ENCODE data around the gene NPSR1.
A peak's percentile ranks its signal among the peaks of the same experiment; 100 is the strongest.
"Not testable (repeated sequence)": the region's sequence is repeated elsewhere in the genome, so short reads cannot be mapped to it uniquely, and the experiment has no call there.

The NPSR1 gene

GRCh38 chr7:34835901-34836600 is 178.0 kb downstream of the NPSR1 start:
- DNase-seq (ENCODE audit: low spot score) = no peak

- no peak for DNase-seq (ENCODE audit: low spot score)
Observed at GRCh38 chr7:34837316-34837715, 179.3 kb downstream of the NPSR1 start.

- no peak for DNase-seq (ENCODE audit: low spot score)
Observed at GRCh38 chr7:34837801-34838201, 179.8 kb downstream of the NPSR1 start.

GRCh38 chr7:34838329-34838728 is 180.3 kb downstream of the NPSR1 start:
- no peak for DNase-seq (ENCODE audit: low spot score)

- DNase-seq (ENCODE audit: low spot score) = no peak
Observed at GRCh38 chr7:34839645-34840044, 181.6 kb downstream of the NPSR1 start.

GRCh38 chr7:34840176-34840785 is 182.3 kb downstream of the NPSR1 start:
- no peak for DNase-seq (ENCODE audit: low spot score)

DNA sequence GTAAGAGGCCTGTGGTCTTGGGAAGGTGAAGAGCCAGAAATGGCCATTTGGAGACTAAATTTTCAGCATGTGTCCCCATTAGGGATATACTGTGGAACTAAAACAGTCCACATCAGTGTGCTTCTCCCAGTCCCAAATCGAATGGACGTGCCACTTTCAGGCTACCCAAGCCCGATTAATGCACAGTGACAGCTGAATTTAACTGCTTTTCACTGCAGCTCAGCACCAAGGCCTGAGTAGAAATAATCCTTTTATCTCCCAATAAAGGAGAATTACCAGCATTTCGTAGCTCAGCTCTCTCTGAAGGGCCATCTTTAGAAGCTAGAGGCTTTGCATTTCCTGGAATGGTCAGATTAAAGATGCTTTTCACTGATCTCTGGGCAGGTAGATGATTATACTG is 183.3 kb downstream of the NPSR1 start:
- DNase-seq (ENCODE audit: low spot score) = no peak

GRCh38 chr7:34842782-34843181 is 184.8 kb downstream of the NPSR1 start:
- no peak for DNase-seq (ENCODE audit: low spot score)

GRCh38 chr7:34844406-34844805 is 186.4 kb downstream of the NPSR1 start:
- no peak for DNase-seq (ENCODE audit: low spot score)

- DNase-seq (ENCODE audit: low spot score) = no peak
Observed at GRCh38 chr7:34844936-34845665, 187.1 kb downstream of the NPSR1 start.

- DNase-seq (ENCODE audit: low spot score) = no peak
Observed at GRCh38 chr7:34845666-34846361, 187.8 kb downstream of the NPSR1 start.

DNA sequence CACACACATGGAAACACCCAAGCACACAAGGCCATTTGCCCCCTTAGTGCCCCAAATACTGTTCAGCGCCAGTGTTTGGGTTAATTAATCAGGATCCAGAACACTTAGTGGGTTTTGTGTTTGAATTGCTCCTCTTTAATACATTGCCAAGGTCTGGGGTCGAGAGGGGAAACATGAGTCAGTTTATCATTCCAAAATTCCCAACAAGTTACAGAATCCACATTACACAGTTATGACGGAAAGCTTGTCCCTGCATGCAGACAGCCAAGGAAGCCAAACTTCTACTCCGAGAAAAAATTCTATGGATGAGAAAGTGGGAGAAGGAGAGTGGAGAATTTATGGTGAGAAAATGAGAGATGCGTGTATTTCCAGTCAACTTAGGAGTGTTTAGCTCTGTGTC is 189.0 kb downstream of the NPSR1 start:
- no peak for DNase-seq (ENCODE audit: low spot score)

- no peak for DNase-seq (ENCODE audit: low spot score)
Observed at GRCh38 chr7:34848670-34849069, 190.7 kb downstream of the NPSR1 start.

GRCh38 chr7:34849163-34849960 is 191.3 kb downstream of the NPSR1 start:
- no peak for DNase-seq (ENCODE audit: low spot score)

GRCh38 chr7:34849986-34850385 is 192.0 kb downstream of the NPSR1 start:
- DNase-seq (ENCODE audit: low spot score) = no peak

DNA sequence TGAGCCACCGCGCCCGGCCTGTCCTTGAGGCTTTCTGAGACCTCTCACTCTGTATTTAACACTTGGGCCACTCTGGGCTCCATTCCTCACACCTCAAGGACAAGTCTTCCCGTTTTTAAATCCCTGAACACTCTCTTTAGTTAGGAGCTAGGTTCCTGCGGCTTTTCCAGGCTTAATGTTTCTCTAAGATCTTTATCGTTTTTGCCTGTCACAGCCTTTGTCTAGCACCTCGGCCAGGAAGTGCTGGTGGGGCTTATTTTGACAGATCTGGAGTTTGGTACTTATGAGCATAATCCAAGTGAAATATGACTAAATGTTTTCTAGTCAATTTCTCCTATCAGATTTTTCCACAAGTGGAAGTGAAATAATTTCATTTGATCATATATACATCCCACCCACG is 192.7 kb downstream of the NPSR1 start:
- no peak for DNase-seq (ENCODE audit: low spot score)

DNA sequence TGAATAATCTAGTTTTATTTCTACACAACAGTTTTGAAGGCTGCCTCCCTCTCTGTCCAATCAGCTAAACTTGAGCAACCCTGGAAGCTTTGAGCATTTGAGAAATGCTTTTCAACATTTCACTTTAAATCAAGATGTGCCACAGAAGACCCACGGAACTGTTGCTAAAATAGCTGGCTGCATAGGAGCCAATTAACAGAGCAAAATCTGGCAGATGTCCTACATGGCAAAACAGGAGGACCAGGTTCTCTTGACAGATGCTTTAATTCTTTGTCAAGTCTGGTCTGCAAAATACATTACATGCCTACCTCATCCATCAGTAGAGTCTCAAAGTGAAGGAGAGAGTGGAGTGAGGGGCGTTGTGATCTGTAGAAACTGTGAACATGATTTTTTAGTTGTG is 193.4 kb downstream of the NPSR1 start:
- DNase-seq (ENCODE audit: low spot score) = no peak

GRCh38 chr7:34858444-34858843 is 200.4 kb downstream of the NPSR1 start:
- DNase-seq (ENCODE audit: low spot score) = not testable (repeated sequence)

- DNase-seq (ENCODE audit: low spot score) = not testable (repeated sequence)
Observed at GRCh38 chr7:34859281-34859680, 201.3 kb downstream of the NPSR1 start.

DNA sequence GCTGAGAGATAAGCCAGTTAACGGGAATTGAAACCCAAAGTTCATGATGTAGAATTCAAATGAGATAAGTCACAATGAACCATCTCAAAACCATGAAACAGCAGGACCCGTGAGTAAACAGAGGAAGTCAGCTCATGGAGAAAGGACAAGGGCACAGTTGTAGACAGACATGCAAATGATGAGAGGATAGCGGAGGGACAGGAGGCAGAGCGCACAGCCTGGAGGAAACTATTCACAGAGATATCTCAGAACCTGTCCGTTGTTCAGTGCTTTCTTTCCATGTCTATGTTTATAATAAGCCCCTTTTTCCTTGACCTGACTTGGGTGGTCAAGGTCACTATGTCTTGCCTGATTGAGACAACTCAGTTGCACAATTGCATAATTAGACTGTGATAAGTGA is 208.2 kb downstream of the NPSR1 start:
- peak; percentile 56 for DNase-seq (ENCODE audit: low spot score)

DNA sequence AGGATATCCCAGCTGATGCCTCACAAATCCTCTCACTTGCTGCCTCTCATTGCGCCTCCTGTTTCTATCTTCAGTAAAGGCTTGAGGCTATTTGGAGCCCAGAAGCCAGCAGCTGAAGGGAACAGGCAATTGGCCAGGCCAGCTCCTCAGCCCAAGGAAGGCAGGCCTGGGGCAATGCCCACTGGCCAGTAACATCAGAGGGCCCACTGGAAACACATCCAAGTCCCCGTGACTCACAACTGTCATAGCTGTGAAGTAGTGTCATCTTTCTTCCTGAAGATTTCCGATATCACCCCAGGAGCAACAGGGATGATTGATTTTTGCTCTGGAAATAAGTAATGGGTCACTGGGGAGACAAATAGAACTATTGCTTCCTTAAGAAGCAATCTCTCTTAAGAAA is 209.3 kb downstream of the NPSR1 start:
- not testable (repeated sequence) for DNase-seq (ENCODE audit: low spot score)

- DNase-seq (ENCODE audit: low spot score) = not testable (repeated sequence)
Observed at GRCh38 chr7:34868602-34869001, 210.6 kb downstream of the NPSR1 start.
